GM12878 (cell line): Measurements from ENCODE around the gene ZFAND2A. TPM values are rescaled to one million over a fixed set of nuclear protein-coding genes. Genes with fewer than 3 reads are reported as not detected.
A peak's percentile ranks its signal among the peaks of the same experiment; 100 is the strongest.

ENCODE experiments used
- ASH2L ChIP-seq: fragments of 300-600, 200-600 bp; sonication (generic); IDR thresholded peaks from 2 replicates; pipeline ENCODE4 v1.6.1; 2017; ENCODE audit warnings: low read depth, mild to moderate bottlenecking, borderline replicate concordance
- BMI1 ChIP-seq: fragments of 450-650 bp; IDR thresholded peaks from 2 replicates; pipeline ENCODE4 v1.6.1; 2016; ENCODE audit warnings: mild to moderate bottlenecking, moderate library complexity, borderline replicate concordance
- E4F1 ChIP-seq: fragments of 450-650 bp; IDR thresholded peaks from 2 replicates; pipeline ENCODE4 v1.6.1; 2018; ENCODE audit warnings: borderline replicate concordance, mild to moderate bottlenecking; ENCODE audit not compliant: partially characterized antibody
- ETV6 ChIP-seq, 2 experiments: fragments of 450-650 bp in 1 of 2; IDR thresholded peaks in 1 of 2; conservative IDR thresholded peaks in 1 of 2; 2 replicates each; pipeline ENCODE4 v1.6.1; 2014; ENCODE audit warnings: antibody characterized with exemption in 1 of 2, borderline replicate concordance in 1 of 2, low read depth in 1 of 2, mild to moderate bottlenecking in 1 of 2, moderate library complexity in 1 of 2
- GABPA ChIP-seq: IDR thresholded peaks from 2 replicates; pipeline ENCODE4 v1.6.1; 2014; ENCODE audit warnings: antibody characterized with exemption, low read depth, mild to moderate bottlenecking, inconsistent platforms
- IKZF1 ChIP-seq: fragments of 450-650 bp; conservative IDR thresholded peaks from 2 replicates; pipeline ENCODE4 v1.6.1; 2017; ENCODE audit warnings: antibody characterized with exemption, mild to moderate bottlenecking
- PAX8 ChIP-seq: fragments of 450-650 bp; IDR thresholded peaks from 2 replicates; pipeline ENCODE4 v1.6.1; 2017; ENCODE audit warnings: mild to moderate bottlenecking, moderate library complexity
- POLR2A ChIP-seq: IDR thresholded peaks from 2 replicates; pipeline ENCODE4 v1.6.1; 2011; ENCODE audit warnings: low read depth, mild to moderate bottlenecking, low read length
- RBBP5 ChIP-seq: fragments of 200-600 bp; sonication (generic); conservative IDR thresholded peaks from 2 replicates; pipeline ENCODE4 v1.6.1; 2016
- SIN3A ChIP-seq: IDR thresholded peaks from 2 replicates; pipeline ENCODE4 v1.6.1; 2012; ENCODE audit warnings: low read depth, low read length, improper control_type of control experiment
- SMAD1 ChIP-seq: fragments of 450-650 bp; IDR thresholded peaks from 2 replicates; pipeline ENCODE4 v1.6.1; 2018; ENCODE audit warnings: mild to moderate bottlenecking, low read depth; ENCODE audit not compliant: partially characterized antibody
- WRNIP1 ChIP-seq: IDR thresholded peaks from 2 replicates; pipeline ENCODE4 v1.6.1; 2011; ENCODE audit warnings: low read depth, low read length, improper control_type of control experiment, borderline replicate concordance
- ZBTB11 ChIP-seq: fragments of 450-650 bp; formaldehyde crosslinking; IDR thresholded peaks from 2 replicates; pipeline ENCODE4 v1.5.0; 2022; ENCODE audit warnings: mild to moderate bottlenecking, missing genetic modification characterization
- ZNF207 ChIP-seq: fragments of 450-650 bp; IDR thresholded peaks from 2 replicates; pipeline ENCODE4 v1.6.1; 2014; ENCODE audit warnings: antibody characterized with exemption, mild to moderate bottlenecking, borderline replicate concordance
- ZNF217 ChIP-seq: fragments of 450-650 bp; IDR thresholded peaks from 2 replicates; pipeline ENCODE4 v1.6.1; 2017; ENCODE audit warnings: antibody characterized with exemption, mild to moderate bottlenecking
- ZNF592 ChIP-seq: fragments of 450-650 bp; IDR thresholded peaks from 2 replicates; pipeline ENCODE4 v1.6.1; 2017; ENCODE audit warnings: mild to moderate bottlenecking, moderate library complexity
- polyA plus RNA-seq, 11 experiments: library from polyadenylated mRNA; depleted of rRNA in 4 of 11; unstranded in 6 of 11; stranded (reverse) in 5 of 11; fragments of >200 nt; fragmentation: Nextera tagmentation in 4 of 11; fragmentation: Illumina TruSeq in 1 of 11; extraction: Ambion mirVana in 4 of 11; extraction: Trizol in 1 of 11; gene quantifications; 1 replicate in 1 of 11; 2 replicates in 10 of 11; pipeline versions ENCODE4 v1.2.1 to v1.2.3, GENCODE V29; 2011 to 2016; ENCODE audit warnings: inconsistent platforms in 2 of 11, missing spikeins in 2 of 11, low read depth in 1 of 11
- total RNA-seq, 4 experiments: library from RNA; depleted of rRNA in 3 of 4; stranded (reverse); fragments of >200 nt in 3 of 4; fragmentation: Illumina TruSeq in 1 of 4; extraction: Trizol in 1 of 4; gene quantifications; 2 replicates each; pipeline versions ENCODE4 v1.2.1 to v1.2.3, GENCODE V29; 2013 to 2021
- TF ChIP-seq, protein P1 (sequence below): IDR thresholded peaks from 2 replicates; pipeline ENCODE4 v1.6.1; 2011; ENCODE audit warnings: borderline replicate concordance, low read depth, mild to moderate bottlenecking, moderate library complexity, mixed read lengths, low read length; ENCODE audit not compliant: insufficient read depth; ENCODE audit errors: extremely low read length
- TF ChIP-seq, protein P2 (sequence below): IDR thresholded peaks from 2 replicates; pipeline ENCODE4 v1.6.1; 2011; ENCODE audit warnings: low read depth, mild to moderate bottlenecking, low read length, moderate library complexity, borderline replicate concordance; ENCODE audit errors: extremely low read depth

The ZFAND2A gene
- total and polyA plus RNA-seq, 10 of the 15 experiments (the other 5 are each of a cell fraction or from before 2014, with no cell fraction given): 14.8 to 39.9 (median 20.8) TPM

DNA sequence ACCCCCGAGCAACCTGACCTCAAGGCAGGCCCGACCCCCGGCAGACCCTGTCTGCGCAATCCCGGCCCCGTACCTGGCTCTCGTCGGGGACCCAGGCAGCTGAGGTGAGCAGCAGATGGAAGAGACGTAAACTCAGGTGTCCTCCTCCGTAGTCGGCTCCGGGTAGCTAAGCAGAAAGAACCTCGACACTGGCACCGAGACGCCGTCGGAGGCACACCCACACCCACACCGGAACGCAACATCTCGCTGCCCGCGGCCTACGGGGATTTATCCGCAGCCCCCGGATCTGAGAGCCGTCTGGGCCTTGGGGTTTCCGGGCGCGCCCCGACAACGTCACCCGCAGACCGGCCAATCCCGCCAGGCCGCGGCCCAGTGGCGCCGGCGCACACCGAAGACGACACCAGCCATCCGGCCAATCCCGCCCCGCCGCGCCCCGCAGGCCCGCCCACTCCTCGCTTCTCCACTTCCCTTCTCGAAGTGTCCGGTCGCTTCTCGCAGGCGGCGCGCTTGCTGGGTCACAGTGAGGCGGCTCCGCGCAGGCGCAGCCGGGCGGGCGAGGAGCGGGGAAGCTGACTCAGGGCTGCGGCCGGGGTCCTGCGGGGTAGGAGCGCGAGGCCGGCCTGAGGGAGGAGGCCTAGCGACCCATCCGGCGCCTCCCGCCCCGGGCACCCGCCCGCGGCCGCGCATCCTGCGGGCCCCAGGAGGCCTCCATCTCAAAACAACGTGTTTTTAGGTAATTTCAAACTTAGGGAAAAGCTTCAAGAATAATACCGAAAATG lies at the start of gene ZFAND2A (continued):
- TF ChIP-seq E4F1: peak; percentile 50
- TF ChIP-seq ZNF207: peak; percentile 74; the same call in 1 of the 2 replicates
- TF ChIP-seq ETV6 (conservative IDR thresholded peaks at IDR 0.05 in 1 of 2, IDR thresholded peaks at IDR 0.05 in 1 of 2; ENCODE audit: borderline replicate concordance in 1 of 2, low read depth in 1 of 2): no peak
- TF ChIP-seq RBBP5: no peak
- TF ChIP-seq, protein P1, sequence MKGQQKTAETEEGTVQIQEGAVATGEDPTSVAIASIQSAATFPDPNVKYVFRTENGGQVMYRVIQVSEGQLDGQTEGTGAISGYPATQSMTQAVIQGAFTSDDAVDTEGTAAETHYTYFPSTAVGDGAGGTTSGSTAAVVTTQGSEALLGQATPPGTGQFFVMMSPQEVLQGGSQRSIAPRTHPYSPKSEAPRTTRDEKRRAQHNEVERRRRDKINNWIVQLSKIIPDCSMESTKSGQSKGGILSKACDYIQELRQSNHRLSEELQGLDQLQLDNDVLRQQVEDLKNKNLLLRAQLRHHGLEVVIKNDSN: no peak
- no peak for TF ChIP-seq PAX8
- peak; percentile 93 for TF ChIP-seq POLR2A
- TF ChIP-seq ASH2L: no peak
- TF ChIP-seq, protein P2, sequence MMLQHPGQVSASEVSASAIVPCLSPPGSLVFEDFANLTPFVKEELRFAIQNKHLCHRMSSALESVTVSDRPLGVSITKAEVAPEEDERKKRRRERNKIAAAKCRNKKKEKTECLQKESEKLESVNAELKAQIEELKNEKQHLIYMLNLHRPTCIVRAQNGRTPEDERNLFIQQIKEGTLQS: peak; percentile 82; the same call in 1 of the 2 replicates
- no peak for TF ChIP-seq ZNF217
- peak; percentile 79 for TF ChIP-seq GABPA
- TF ChIP-seq ZBTB11 (CRISPR knock-in tag): peak; percentile 30; the same call in 1 of the 2 replicates
- no peak for TF ChIP-seq SMAD1
- TF ChIP-seq SIN3A: peak; percentile 81
- no peak for TF ChIP-seq ZNF592
- peak; percentile 87 for TF ChIP-seq IKZF1
- TF ChIP-seq BMI1: no peak
- no peak for TF ChIP-seq WRNIP1
